H1 (cell line): ENCODE measurements around the gene TMIGD1. TPM values are rescaled to one million over a fixed set of nuclear protein-coding genes. Genes with fewer than 3 reads are reported as not detected.

ENCODE experiments used
- CTCF ChIA-PET: fragments of 300-600 bp; sonication (Branson Sonifier 250); formaldehyde crosslinking; loops from one replicate; lab custom pipeline; 2021; ENCODE audit not compliant: partially characterized antibody; lab: Charles Lee
- POLR2A ChIA-PET: fragments of 300-600 bp; sonication (Branson Sonifier 250); formaldehyde crosslinking; loops from one replicate; lab custom pipeline; 2021; ENCODE audit warnings: inconsistent platforms; ENCODE audit not compliant: partially characterized antibody; lab: Charles Lee
- DNase-seq, 2 experiments: peaks; one replicate each; pipeline versions ENCODE4 v3.0.0 to v3.0.0-alpha.2; 2010 to 2022; ENCODE audit warnings: low spot score in 2 of 2, low read depth in 1 of 2, mixed read lengths in 1 of 2
- FAIRE-seq: peaks from 2 replicates; lab custom pipeline; 2011; peaks lifted over from hg19 to GRCh38; lab: Jason Lieb, UNC
- H2AFZ ChIP-seq: 2 replicates; pipeline ENCODE4 v1.8.1; 2012; ENCODE audit warnings: low read length, inconsistent platforms
- H2AK5ac ChIP-seq: 2 replicates; pipeline ENCODE4 v1.6.1; 2013; ENCODE audit warnings: low read depth, low read length
- H2BK120ac ChIP-seq: replicated peaks from 2 replicates; pipeline ENCODE3; 2013; ENCODE audit warnings: low read depth, low read length, inconsistent platforms
- H2BK12ac ChIP-seq: 2 replicates; pipeline ENCODE4 v1.6.1; 2013; ENCODE audit warnings: low read depth, low read length
- H2BK15ac ChIP-seq: 2 replicates; pipeline ENCODE4 v1.6.1; 2013; ENCODE audit warnings: low read length
- H2BK20ac ChIP-seq: 2 replicates; pipeline ENCODE4 v1.6.1; 2013; ENCODE audit warnings: low read length
- H2BK5ac ChIP-seq: 2 replicates; pipeline ENCODE4 v1.6.1; 2013; ENCODE audit warnings: low read depth, low read length
- H3K14ac ChIP-seq: 2 replicates; pipeline ENCODE4 v1.6.1; 2013; ENCODE audit warnings: inconsistent platforms; ENCODE audit not compliant: insufficient read length
- H3K18ac ChIP-seq: 2 replicates; pipeline ENCODE4 v1.6.1; 2013; ENCODE audit warnings: low read length; ENCODE audit errors: extremely low read depth
- H3K23ac ChIP-seq: 2 replicates; pipeline ENCODE4 v1.6.1; 2013; ENCODE audit warnings: inconsistent platforms; ENCODE audit not compliant: insufficient read length
- H3K23me2 ChIP-seq: 2 replicates; pipeline ENCODE4 v1.6.1; 2013; ENCODE audit warnings: low read depth, low read length
- H3K27ac ChIP-seq: 2 replicates; pipeline ENCODE4 v1.6.1; 2011; ENCODE audit warnings: low read depth, low read length, inconsistent platforms
- H3K27me3 ChIP-seq, 4 experiments: replicated peaks in 1 of 4; 1 replicate in 1 of 4; 2 replicates in 3 of 4; pipeline versions ENCODE4 v1.6.1 to v1.8.1; 2011 to 2013; ENCODE audit warnings: low read length in 3 of 4, mild to moderate bottlenecking in 3 of 4, inconsistent platforms in 2 of 4, mixed read lengths in 2 of 4, moderate library complexity in 1 of 4; ENCODE audit not compliant: control insufficient read depth in 3 of 4, insufficient read depth in 3 of 4; ENCODE audit errors: extremely low read depth in 1 of 4
- H3K36me3 ChIP-seq, 4 experiments: 2 replicates each; pipeline versions ENCODE4 v1.6.1 to v1.8.1; 2011 to 2013; ENCODE audit warnings: mild to moderate bottlenecking in 4 of 4, low read length in 3 of 4, moderate library complexity in 2 of 4, control low read depth in 1 of 4, inconsistent platforms in 1 of 4; ENCODE audit not compliant: insufficient read depth in 4 of 4, control insufficient read depth in 2 of 4
- H3K4ac ChIP-seq: replicated peaks from 2 replicates; pipeline ENCODE3; 2013; ENCODE audit warnings: low read length, low read depth, mixed read lengths, inconsistent platforms; ENCODE audit not compliant: insufficient read length
- H3K4me1 ChIP-seq, 4 experiments: replicated peaks in 1 of 4; 1 replicate in 1 of 4; 2 replicates in 3 of 4; pipeline versions ENCODE4 v1.6.1 to v1.8.1; 2011 to 2013; ENCODE audit warnings: low read length in 3 of 4, inconsistent platforms in 2 of 4, mixed read lengths in 1 of 4; ENCODE audit not compliant: insufficient read depth in 4 of 4, control insufficient read depth in 3 of 4
- H3K4me2 ChIP-seq, 2 experiments: 2 replicates each; pipeline versions ENCODE4 v1.6.1 to v1.8.1; 2011 to 2013; ENCODE audit warnings: low read depth in 2 of 2, low read length in 2 of 2, control low read depth in 1 of 2, inconsistent platforms in 1 of 2, mild to moderate bottlenecking in 1 of 2; ENCODE audit not compliant: insufficient read depth in 1 of 2
- H3K4me3 ChIP-seq, 4 experiments: fragments of 200-600, 300-600 bp in 1 of 4; sonication (generic), shearing (Covaris generic), sonication (Bioruptor Twin) in 1 of 4; 2 replicates each; pipeline versions ENCODE4 v1.5.1 to v1.8.1; 2011 to 2016; ENCODE audit warnings: low read length in 4 of 4, low read depth in 3 of 4, control low read depth in 2 of 4, inconsistent platforms in 2 of 4, mild to moderate bottlenecking in 2 of 4, mixed read lengths in 1 of 4, moderate library complexity in 1 of 4; ENCODE audit not compliant: insufficient read depth in 2 of 4; ENCODE audit errors: extremely low read depth in 1 of 4
- H3K56ac ChIP-seq: replicated peaks from 2 replicates; pipeline ENCODE3; 2013; ENCODE audit warnings: low read depth, mild to moderate bottlenecking, mixed read lengths, low read length, inconsistent platforms; ENCODE audit not compliant: insufficient read length
- H3K79me1 ChIP-seq: 2 replicates; pipeline ENCODE4 v1.6.1; 2013; ENCODE audit warnings: low read depth, low read length, control low read depth
- H3K79me2 ChIP-seq, 2 experiments: 2 replicates each; pipeline versions ENCODE4 v1.6.1 to v1.8.1; 2012 to 2013; ENCODE audit warnings: low read length in 2 of 2, mild to moderate bottlenecking in 2 of 2, inconsistent platforms in 1 of 2; ENCODE audit not compliant: insufficient read depth in 2 of 2, control insufficient read depth in 1 of 2
- H3K9ac ChIP-seq, 4 experiments: replicated peaks in 1 of 4; 1 replicate in 1 of 4; 2 replicates in 3 of 4; pipeline versions ENCODE4 v1.6.1 to v1.8.1; 2011 to 2013; ENCODE audit warnings: low read depth in 3 of 4, low read length in 3 of 4, control low read depth in 2 of 4, mild to moderate bottlenecking in 2 of 4, moderate library complexity in 2 of 4, inconsistent platforms in 1 of 4; ENCODE audit errors: extremely low read depth in 1 of 4
- H3K9me3 ChIP-seq, 2 experiments: 2 replicates each; pipeline versions ENCODE4 v1.6.1 to v1.8.1; 2012 to 2013; ENCODE audit warnings: mild to moderate bottlenecking in 2 of 2, moderate library complexity in 2 of 2, control low read depth in 1 of 2, inconsistent platforms in 1 of 2, low read depth in 1 of 2, low read length in 1 of 2, mixed read lengths in 1 of 2; ENCODE audit not compliant: insufficient read depth in 2 of 2
- H4K20me1 ChIP-seq, 2 experiments: replicated peaks in 1 of 2; 2 replicates each; pipeline versions ENCODE3 to v1.8.1; 2011 to 2013; ENCODE audit warnings: inconsistent platforms in 2 of 2, low read length in 2 of 2, mild to moderate bottlenecking in 1 of 2; ENCODE audit not compliant: insufficient read depth in 2 of 2, control insufficient read depth in 1 of 2
- H4K5ac ChIP-seq: 2 replicates; pipeline ENCODE4 v1.6.1; 2013; ENCODE audit warnings: low read length, low read depth, mixed read lengths, inconsistent platforms; ENCODE audit not compliant: insufficient read length
- H4K8ac ChIP-seq: 2 replicates; pipeline ENCODE4 v1.8.0; 2013; ENCODE audit warnings: mild to moderate bottlenecking, moderate library complexity, low read length, inconsistent platforms; ENCODE audit not compliant: insufficient read depth; ENCODE audit errors: extremely low read depth
- H4K91ac ChIP-seq: replicated peaks from 2 replicates; pipeline ENCODE3; 2013; ENCODE audit warnings: low read length, mixed read lengths, inconsistent platforms; ENCODE audit not compliant: insufficient read length
- ASH2L ChIP-seq: fragments of 200-600, 300-600 bp; sonication (generic); IDR thresholded peaks from one replicate; pipeline ENCODE4 v1.7.1; 2017; ENCODE audit warnings: low read length
- CBX8 ChIP-seq: fragments of 300-800, 300-1000 bp; sonication (generic); IDR thresholded peaks from 2 replicates; pipeline ENCODE4 v1.7.1; 2016; ENCODE audit warnings: low read depth, low read length, borderline replicate concordance
- WGBS, 2 experiments: shearing (Covaris generic) in 1 of 2; methylation state at CpG; one replicate each; pipeline versions ENCODE4 v1.1.6 to v1.1.7; 2013 to 2015; ENCODE audit warnings: low lambda C conversion rate in 2 of 2, mixed read lengths in 2 of 2, inconsistent platforms in 1 of 2, low coverage in 1 of 2, missing lambda C conversion rate in 1 of 2; ENCODE audit not compliant: insufficient replicate concordance in 2 of 2, insufficient coverage in 1 of 2, insufficient read length in 1 of 2; ENCODE audit errors: extremely low coverage in 1 of 2, missing lambda C conversion rate in 1 of 2; 5-methylcytosine and 5-hydroxymethylcytosine counted together
- polyA plus RNA-seq, 7 experiments: library from polyadenylated mRNA; depleted of rRNA in 3 of 7; stranded (reverse) in 5 of 7; unstranded in 2 of 7; fragments of >200 nt in 5 of 7; fragments of 200-250 nt in 2 of 7; gene quantifications; 1 replicate in 5 of 7; 2 replicates in 1 of 7; 4 replicates in 1 of 7; pipeline versions ENCODE4 v1.2.1 to v1.2.3, GENCODE V29; 2011 to 2013; ENCODE audit warnings: missing spikeins in 2 of 7, mixed read lengths in 2 of 7
- total RNA-seq: library from RNA; stranded (reverse); fragmentation: NEBNext Ultra II Directional; extraction: Animal tissue kit (Norgen Biotek cat#: 25700); gene quantifications from 2 replicates; pipeline ENCODE4 v1.2.1, GENCODE V29; 2021

The TMIGD1 gene
- total and polyA plus RNA-seq, 2 of the 8 experiments (the other 6 are each of a cell fraction or from before 2014, with no cell fraction given), result not detected

DNA sequence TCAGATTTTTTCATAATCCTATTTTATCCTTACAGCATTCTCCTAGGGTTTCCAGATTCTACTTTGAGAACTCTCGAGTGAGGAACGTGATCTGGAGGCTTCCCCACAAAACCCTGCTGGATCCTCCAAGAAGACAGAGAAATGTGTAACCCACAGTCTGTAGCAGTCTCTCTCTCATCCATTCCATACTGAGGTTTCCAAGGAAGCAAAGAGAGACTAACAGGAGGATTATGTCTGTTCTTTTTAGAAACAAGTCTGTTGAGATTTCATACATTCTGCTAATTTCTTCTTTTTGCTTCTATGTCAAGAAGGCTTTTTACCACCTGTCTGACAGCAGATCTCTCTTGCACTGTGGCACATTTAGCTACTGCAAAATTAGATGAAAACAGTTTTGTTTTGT lies 18.8 kb downstream of the TMIGD1 start:
- H3K23ac ChIP-seq, result no peak overlapping the region
- H2BK120ac ChIP-seq, result no peak overlapping the region
- no peaks in the 10 kb centered on the region for H3K4me1 ChIP-seq
- H3K9me3 ChIP-seq, result no peaks in the 10 kb centered on the region
- H3K79me1 ChIP-seq, result no peaks in the 10 kb centered on the region
- no peaks in the 10 kb centered on the region for H3K36me3 ChIP-seq
- H3K4ac ChIP-seq, result no peak overlapping the region
- no peaks in the 10 kb centered on the region for H3K79me2 ChIP-seq
- H2BK20ac ChIP-seq, result no peak overlapping the region
- H3K4me2 ChIP-seq, result no peak overlapping the region
- no peak overlapping the region for H2BK12ac ChIP-seq
- H3K23me2 ChIP-seq, result no peaks in the 10 kb centered on the region
- no peak overlapping the region for H3K56ac ChIP-seq
- WGBS, 2 experiments, result 74% methylated on average over 2 of the region's 2 CpGs; no CpG with 5 or more reads in 1 of the 2 experiments
- no peak overlapping the region for H2BK15ac ChIP-seq
- no peaks in the 10 kb centered on the region for H3K27me3 ChIP-seq
- H3K4me3 ChIP-seq, result no peak overlapping the region
- no peak overlapping the region for H4K5ac ChIP-seq
- H4K8ac ChIP-seq, result no peak overlapping the region
- no peaks in the 10 kb centered on the region for H4K20me1 ChIP-seq
- H2AK5ac ChIP-seq, result no peak overlapping the region
- no peak overlapping the region for H2BK5ac ChIP-seq
- no peak overlapping the region for H4K91ac ChIP-seq
- no peak for DNase-seq
- no peak overlapping the region for H3K14ac ChIP-seq
- POLR2A ChIA-PET, result no interaction called here
- H2AFZ ChIP-seq, result no peak overlapping the region; the same call in 1 of the 2 replicates
- H3K18ac ChIP-seq, result no peak overlapping the region
- CTCF ChIA-PET, result interaction anchor here (0.6 to 0.9 kb wide), 3 partner anchors 7 to 1004 kb away, joined by 3 to 4 read pairs (median 3); no protein-coding TSS in a partner anchor
- H3K27ac ChIP-seq, result no peak overlapping the region
- FAIRE-seq, result no peak
- H3K9ac ChIP-seq, result no peak overlapping the region
- no peak for TF ChIP-seq CBX8
- TF ChIP-seq ASH2L, result no peak
